ENCODE results near the gene LSM12. TPM values are rescaled to one million over a fixed set of nuclear protein-coding genes. Genes with fewer than 3 reads are reported as not detected.

The LSM12 gene
- polyA plus RNA-seq, 3 donors: 24.7 to 65.8 (median 64.4) TPM

- Mint-ChIP-seq H3K4me1 (peaks cover 34% of the 10 kb centered on the region), H3K27me3 (ENCODE audit: low read depth in 3 of 3) (no peaks in the 10 kb centered on the region), H3K36me3 (peaks cover 29 to 56% of the 10 kb centered on the region in 2 donors), H3K9me3 (peaks cover 0 to 3% (median 0%) of the 10 kb centered on the region in 7 donors), H3K27ac (no peak overlapping the region), H3K4me3 (no peak overlapping the region)
- no peak for TF ChIP-seq CTCF (IDR thresholded peaks at IDR 0.05)
- H3K9ac ChIP-seq (ENCODE audit: insufficient read depth, low read length, poor library complexity, severe bottlenecking): no peak overlapping the region
- 96% methylated on average over 20 of the region's 21 CpGs for WGBS (ENCODE audit: insufficient coverage)
- H3K9me3 ChIP-seq (replicated peaks in 1 of 2; ENCODE audit: control insufficient read depth in 1 of 2, insufficient read depth in 1 of 2, low read length in 2 of 2): no peaks in the 10 kb centered on the region
- intact Hi-C loops (cut with micrococcal nuclease): no loop called here
- peaks cover 25% of the 10 kb centered on the region for H4K20me1 ChIP-seq (ENCODE audit: insufficient read depth, low read length)
- peaks cover 34 to 35% of the 10 kb centered on the region in 2 donors for H3K4me1 ChIP-seq (ENCODE audit: control insufficient read depth in 1 of 2, insufficient read depth in 2 of 2, low read length in 2 of 2)
- DNase-seq: no peak
- no peak overlapping the region for H2AFZ ChIP-seq (ENCODE audit: insufficient read depth, low read depth, low read length, poor library complexity, severe bottlenecking)
- no peak overlapping the region for H3K4me2 ChIP-seq (replicated peaks; ENCODE audit: extremely low read depth, low read length, poor library complexity, severe bottlenecking)
- peaks cover 37 to 43% of the 10 kb centered on the region in 2 donors for H3K36me3 ChIP-seq (replicated peaks in 1 of 2; ENCODE audit: control insufficient read depth in 1 of 2, insufficient read depth in 2 of 2, low read length in 2 of 2)
- no peak overlapping the region for H3K27ac ChIP-seq (ENCODE audit: low read depth in 1 of 2, low read length in 2 of 2)
- peaks cover 4% of the 10 kb centered on the region for H3K79me2 ChIP-seq (ENCODE audit: insufficient read depth, low read length)
- H3K4me3 ChIP-seq (replicated peaks in 1 of 3; ENCODE audit: low read depth in 2 of 3, low read length in 3 of 3): no peak overlapping the region
- H3K27me3 ChIP-seq (ENCODE audit: control insufficient read depth in 2 of 2, insufficient read depth in 2 of 2, low read length in 2 of 2): no peaks in the 10 kb centered on the region
Measured at GRCh38 chr17:44093231-44093900, 26.9 kb upstream of the LSM12 start.

GRCh38 chr17:44092051-44092450 is 25.6 kb upstream of the LSM12 start:
- H3K27ac Mint-ChIP-seq: no peak overlapping the region
- 100% methylated on average over 6 of the region's 11 CpGs for WGBS (ENCODE audit: insufficient coverage)
- no peak for TF ChIP-seq CTCF (IDR thresholded peaks at IDR 0.05)

More at GRCh38 chr17:44092051-44092450, 25.6 kb upstream of the LSM12 start:
- H3K36me3 ChIP-seq (replicated peaks in 1 of 2; ENCODE audit: control insufficient read depth in 1 of 2, insufficient read depth in 2 of 2, low read length in 2 of 2): peaks cover 47 to 56% of the 10 kb centered on the region in 2 donors
- peaks cover 1% of the 10 kb centered on the region for H3K79me2 ChIP-seq (ENCODE audit: insufficient read depth, low read length)
- no peak overlapping the region for H3K27ac ChIP-seq (ENCODE audit: low read depth in 1 of 2, low read length in 2 of 2)
- H2AFZ ChIP-seq (ENCODE audit: insufficient read depth, low read depth, low read length, poor library complexity, severe bottlenecking): no peak overlapping the region
- peaks cover 17% of the 10 kb centered on the region for H4K20me1 ChIP-seq (ENCODE audit: insufficient read depth, low read length)
- H3K27me3 Mint-ChIP-seq (ENCODE audit: low read depth in 3 of 3): peaks cover 0 to under 1% (median 0%) of the 10 kb centered on the region in 3 donors
- H3K9me3 ChIP-seq (replicated peaks in 1 of 2; ENCODE audit: control insufficient read depth in 1 of 2, insufficient read depth in 1 of 2, low read length in 2 of 2): no peaks in the 10 kb centered on the region
- peaks cover 21 to 22% of the 10 kb centered on the region in 2 donors for H3K4me1 ChIP-seq (ENCODE audit: control insufficient read depth in 1 of 2, insufficient read depth in 2 of 2, low read length in 2 of 2)
- no peak overlapping the region for H3K9ac ChIP-seq (ENCODE audit: insufficient read depth, low read length, poor library complexity, severe bottlenecking)
- H3K4me3 ChIP-seq (replicated peaks in 1 of 3; ENCODE audit: low read depth in 2 of 3, low read length in 3 of 3): no peak overlapping the region
- peaks cover 0 to 3% (median 0%) of the 10 kb centered on the region in 7 donors for H3K9me3 Mint-ChIP-seq
- peaks cover 21% of the 10 kb centered on the region for H3K4me1 Mint-ChIP-seq
- no peak overlapping the region for H3K4me3 Mint-ChIP-seq
- H3K27me3 ChIP-seq (ENCODE audit: control insufficient read depth in 2 of 2, insufficient read depth in 2 of 2, low read length in 2 of 2): no peaks in the 10 kb centered on the region
- DNase-seq: no peak
- no peak overlapping the region for H3K4me2 ChIP-seq (replicated peaks; ENCODE audit: extremely low read depth, low read length, poor library complexity, severe bottlenecking)
- H3K36me3 Mint-ChIP-seq: peaks cover 40 to 68% of the 10 kb centered on the region in 2 donors
- intact Hi-C loops (cut with micrococcal nuclease): no loop called here
